ACC112 (cell line): ENCODE data around the gene SLC7A11.
A peak's percentile ranks its signal among the peaks of the same experiment; 100 is the strongest.
"Not testable (repeated sequence)": the region's sequence is repeated elsewhere in the genome, so short reads cannot be mapped to it uniquely, and the experiment has no call there.

ENCODE experiments used
- H2AFZ ChIP-seq: fragments of 200-600 bp; sonication (generic); one replicate; pipeline ENCODE4 v1.6.0; 2017; ENCODE audit warnings: antibody characterized with exemption, low read length; ENCODE audit not compliant: unreplicated experiment
- H3K27ac ChIP-seq: fragments of 200-600 bp; sonication (generic); 2 replicates; pipeline ENCODE4 v1.5.1; 2014; ENCODE audit warnings: low read depth, mild to moderate bottlenecking, antibody characterized with exemption, low read length, moderate library complexity
- H3K27me3 ChIP-seq: fragments of 200-600 bp; sonication (generic); 2 replicates; pipeline ENCODE4 v1.6.1; 2014; ENCODE audit warnings: mild to moderate bottlenecking, antibody characterized with exemption, low read length, moderate library complexity, mixed read lengths; ENCODE audit not compliant: insufficient read depth
- H3K36me3 ChIP-seq: fragments of 200-600 bp; sonication (generic); 2 replicates; pipeline ENCODE4 v1.6.1; 2016; ENCODE audit warnings: mild to moderate bottlenecking, antibody characterized with exemption, low read length, moderate library complexity, mixed read lengths; ENCODE audit not compliant: insufficient read depth
- H3K4me1 ChIP-seq: fragments of 200-600 bp; sonication (generic); one replicate; pipeline ENCODE4 v1.6.1; 2016; ENCODE audit warnings: low read length, mixed read lengths; ENCODE audit not compliant: insufficient read depth, unreplicated experiment, control insufficient read depth
- H3K4me3 ChIP-seq: fragments of 200-600 bp; sonication (generic); 2 replicates; pipeline ENCODE4 v1.5.1; 2014; ENCODE audit warnings: mild to moderate bottlenecking, low read depth, low read length
- H3K79me2 ChIP-seq: fragments of 200-600 bp; sonication (generic); one replicate; pipeline ENCODE4 v1.6.0; 2016; ENCODE audit warnings: low read length; ENCODE audit not compliant: control insufficient read depth, unreplicated experiment, insufficient read depth

SLC7A11 gene

DNA sequence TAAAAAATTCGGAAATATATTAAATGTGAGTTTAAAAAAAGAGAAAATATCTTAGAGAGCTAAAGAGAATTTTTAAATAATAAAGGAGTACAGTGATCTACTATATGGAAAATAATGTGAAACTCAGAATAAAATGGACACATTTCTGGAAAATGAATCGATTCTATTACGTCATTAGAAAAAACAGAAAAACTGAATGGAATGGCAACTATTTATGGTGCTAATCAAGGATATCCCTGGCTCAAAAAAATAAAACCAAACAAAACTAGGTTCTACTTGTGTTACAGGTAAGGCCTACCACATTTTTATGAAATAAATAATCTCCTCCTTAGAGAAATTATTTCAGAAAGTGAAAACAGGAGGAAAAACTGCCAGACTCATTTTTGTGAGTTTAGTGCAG, 5.5 kb upstream of the SLC7A11 start:
- Histone ChIP-seq H2AFZ (peak overlapping the region; percentile 65), H3K4me3 (no peak overlapping the region), H3K27ac (no peak overlapping the region), H3K79me2 (no peaks in the 10 kb centered on the region), H3K4me1 (peaks cover 20% of the 10 kb centered on the region), H3K36me3 (no peaks in the 10 kb centered on the region), H3K27me3 (no peaks in the 10 kb centered on the region)

DNA sequence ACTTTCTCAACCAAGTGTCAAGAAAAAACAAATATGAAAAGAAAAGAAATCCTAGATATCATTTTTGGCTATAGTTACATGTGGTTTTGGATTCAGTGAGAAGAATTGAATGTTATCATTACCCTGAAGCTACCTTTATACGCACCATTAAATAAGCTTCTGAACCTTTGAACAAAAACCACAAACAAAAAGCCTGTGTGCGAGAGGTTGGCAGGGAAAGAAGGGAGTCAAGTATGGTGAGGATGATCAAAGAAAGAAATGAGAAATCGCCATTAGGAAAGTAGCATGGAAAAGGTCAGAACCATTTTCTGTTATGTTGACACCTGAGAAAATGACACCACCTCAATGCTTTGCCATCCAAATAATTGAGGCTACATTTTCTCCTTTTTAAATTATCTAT, 1.2 kb upstream of the SLC7A11 start:
- Histone ChIP-seq H3K27me3 (no peaks in the 10 kb centered on the region), H3K27ac (peak overlapping the region; percentile 98), H3K36me3 (no peaks in the 10 kb centered on the region), H2AFZ (peak overlapping the region; percentile 57), H3K79me2 (peaks cover 36% of the 10 kb centered on the region), H3K4me1 (peaks cover 12% of the 10 kb centered on the region), H3K4me3 (no peak overlapping the region)

DNA sequence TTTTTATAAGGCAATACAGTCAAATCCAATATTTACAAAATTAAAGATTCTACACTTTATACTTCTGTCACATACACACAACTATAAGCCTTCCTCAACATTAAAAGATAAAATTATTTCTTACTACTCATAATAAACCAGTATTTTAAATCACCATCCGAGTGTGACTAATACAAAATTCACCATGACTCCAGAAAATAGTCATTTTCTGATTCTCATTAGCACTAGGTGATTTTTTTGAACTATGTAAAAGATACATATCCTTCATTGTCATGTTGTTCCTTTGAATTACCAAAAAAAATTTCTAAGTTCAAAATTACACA, 646 bp upstream of the SLC7A11 start:
- Histone ChIP-seq H2AFZ (peak overlapping the region; percentile 57), H3K4me1 (peaks cover 10% of the 10 kb centered on the region)

DNA sequence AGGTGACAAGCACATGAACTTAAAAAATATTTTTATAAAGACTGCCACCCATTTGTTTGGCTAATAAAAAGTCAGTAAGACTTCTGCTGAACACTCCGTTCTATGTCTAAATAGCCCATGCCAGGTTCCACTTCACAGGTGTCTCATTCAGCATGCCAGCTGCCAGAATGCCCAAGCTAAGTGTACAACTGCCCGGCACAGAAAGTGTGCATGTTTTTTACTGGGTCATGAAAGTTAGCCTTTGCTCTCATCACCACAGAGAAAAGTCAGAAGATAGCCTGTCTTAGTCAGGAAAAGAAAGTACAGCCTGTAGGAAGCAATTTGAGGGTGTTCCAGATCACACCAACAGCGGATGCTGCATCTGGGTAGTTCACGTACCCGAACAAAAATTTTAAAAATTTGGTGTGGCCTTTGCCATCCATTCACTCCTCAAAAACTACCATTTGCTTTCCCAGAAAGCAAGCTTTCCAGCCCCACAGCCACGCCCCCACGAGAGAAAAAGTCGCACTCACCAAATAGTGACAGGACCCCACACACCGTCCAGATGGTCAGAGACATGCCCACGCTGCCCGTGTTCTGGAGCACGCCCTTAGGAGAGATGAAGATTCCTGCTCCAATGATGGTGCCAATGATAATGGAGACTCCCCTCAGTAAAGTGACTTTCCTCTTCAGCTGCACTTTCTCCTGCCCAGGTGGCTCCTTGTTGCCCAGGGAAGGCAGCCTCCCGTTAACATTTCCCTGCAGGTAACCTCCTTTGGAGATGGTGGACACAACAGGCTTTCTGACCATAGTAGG, 671 bp downstream of the SLC7A11 start:
- Histone ChIP-seq H3K27ac (peak overlapping the region; percentile 98), H3K4me1 (peaks cover 10% of the 10 kb centered on the region), H2AFZ (no peak overlapping the region), H3K27me3 (no peaks in the 10 kb centered on the region), H3K79me2 (peaks cover 43% of the 10 kb centered on the region), H3K36me3 (no peaks in the 10 kb centered on the region), H3K4me3 (peak overlapping the region; percentile 86)

More for the DNA sequence above, 646 bp upstream of the SLC7A11 start:
- H3K27ac ChIP-seq, result peak overlapping the region; percentile 98
- peaks cover 41% of the 10 kb centered on the region for H3K79me2 ChIP-seq
- H3K4me3 ChIP-seq, result peak overlapping the region; percentile 86
- H3K36me3 ChIP-seq, result no peaks in the 10 kb centered on the region
- no peaks in the 10 kb centered on the region for H3K27me3 ChIP-seq

DNA sequence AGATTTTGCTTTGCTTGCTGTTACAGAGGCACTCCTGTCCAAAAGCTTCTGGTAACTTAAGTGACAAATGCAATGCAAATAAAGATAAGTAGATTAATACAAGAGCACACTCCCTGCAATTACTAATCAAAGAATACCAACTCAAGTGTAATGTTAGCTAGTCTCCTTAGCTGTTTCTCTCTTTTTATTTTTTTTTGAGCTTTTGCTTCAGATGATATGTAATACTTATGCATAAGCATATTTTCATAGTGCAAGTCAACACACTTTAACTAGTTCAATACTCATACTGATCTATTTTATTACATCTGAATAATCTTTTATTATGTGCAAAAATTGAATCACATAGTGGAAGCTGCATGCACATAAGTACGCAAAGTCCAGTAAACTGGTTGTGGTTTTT, 2.7 kb downstream of the SLC7A11 start:
- peak overlapping the region; percentile 86 for H3K4me3 ChIP-seq
- no peaks in the 10 kb centered on the region for H3K36me3 ChIP-seq
- H3K27ac ChIP-seq, result peak overlapping the region; percentile 20
- peaks cover 29% of the 10 kb centered on the region for H3K4me1 ChIP-seq
- H3K79me2 ChIP-seq, result peaks cover 45% of the 10 kb centered on the region
- no peaks in the 10 kb centered on the region for H3K27me3 ChIP-seq
- no peak overlapping the region for H2AFZ ChIP-seq

DNA sequence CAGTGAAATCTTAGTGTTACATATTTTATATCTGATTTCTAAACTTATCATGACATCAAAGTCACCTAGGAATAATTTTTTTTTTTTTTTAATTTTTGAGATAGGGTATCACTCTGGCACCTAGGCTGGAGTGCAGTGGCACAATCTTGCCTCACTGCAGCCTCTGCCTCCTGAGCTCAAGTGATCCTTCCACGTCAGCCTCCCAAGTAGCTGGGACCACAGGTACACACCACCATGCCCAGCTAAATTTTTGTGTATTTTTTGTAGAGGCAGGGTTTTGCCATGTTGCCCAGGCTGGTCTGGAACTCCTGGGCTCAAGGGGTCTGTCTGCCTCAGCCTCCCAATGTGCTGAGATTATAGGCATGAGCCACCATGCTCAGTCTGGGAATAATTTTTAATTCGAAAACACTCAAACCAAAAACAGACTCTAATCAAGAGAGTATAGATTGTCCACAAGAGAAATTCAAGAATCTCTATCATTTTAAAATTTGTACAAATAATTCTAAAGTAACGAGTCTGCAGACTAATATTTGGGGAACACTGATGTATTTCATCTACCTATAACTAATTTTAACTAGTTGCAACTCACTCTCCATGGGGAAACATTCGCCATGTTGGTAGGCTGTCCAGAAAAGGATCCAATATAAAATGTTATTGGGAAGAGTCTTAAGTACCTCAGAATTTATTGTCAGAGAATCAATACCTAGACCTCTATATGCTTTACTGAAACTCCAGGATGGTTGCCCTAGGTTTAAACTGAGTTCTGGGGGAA, 3.4 kb downstream of the SLC7A11 start:
- Histone ChIP-seq H3K79me2 (peaks cover 45% of the 10 kb centered on the region), H3K27ac (peak overlapping the region; percentile 20), H3K36me3 (peaks cover 3% of the 10 kb centered on the region; the same call in 1 of the 2 replicates), H3K4me3 (peak overlapping the region; percentile 86), H3K4me1 (peaks cover 33% of the 10 kb centered on the region), H3K27me3 (no peaks in the 10 kb centered on the region), H2AFZ (no peak overlapping the region)

DNA sequence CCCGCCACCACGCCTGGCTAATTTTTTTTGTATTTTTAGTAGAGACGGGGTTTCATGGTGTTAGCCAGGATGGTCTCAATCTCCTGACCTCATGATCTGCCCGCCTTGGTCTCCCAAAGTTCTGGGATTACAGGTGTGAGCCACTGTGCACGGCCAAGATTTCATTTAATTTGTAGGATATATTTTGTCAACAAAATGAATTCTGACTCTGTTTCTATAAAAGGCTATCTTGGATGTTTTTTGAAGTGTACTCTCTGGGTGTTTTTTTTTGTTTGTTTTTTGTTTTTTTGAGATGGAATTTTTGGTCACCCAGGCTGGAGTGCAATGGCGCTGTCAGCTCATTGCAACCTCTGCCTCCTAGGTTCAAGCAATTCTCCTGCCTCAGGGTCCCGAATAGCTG, 5.0 kb downstream of the SLC7A11 start:
- H3K79me2 ChIP-seq, result peaks cover 45% of the 10 kb centered on the region
- not testable (repeated sequence) for H3K4me3 ChIP-seq, H2AFZ ChIP-seq, H3K36me3 ChIP-seq, H3K27me3 ChIP-seq
- peaks cover 31% of the 10 kb centered on the region for H3K4me1 ChIP-seq
- H3K27ac ChIP-seq, result peak overlapping the region; percentile 98; the same call in 1 of the 2 replicates

DNA sequence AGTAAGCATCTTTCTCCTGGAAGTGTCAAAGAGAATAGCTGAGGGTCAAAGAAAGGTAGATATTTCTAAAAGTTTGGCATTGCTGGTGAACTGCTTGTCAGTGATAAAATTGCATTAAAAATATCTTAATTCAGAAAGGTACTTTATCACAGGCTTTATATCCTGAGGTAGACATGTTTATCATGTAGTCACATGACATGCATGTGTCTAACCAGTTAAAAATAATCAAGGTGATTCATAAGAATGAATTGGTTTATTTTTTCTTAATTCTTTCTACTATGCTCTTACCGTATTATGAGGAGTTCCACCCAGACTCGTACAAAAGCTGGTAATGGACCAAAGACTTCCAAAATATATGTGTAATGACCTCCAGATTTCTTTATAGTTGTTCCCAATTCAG, 6.1 kb downstream of the SLC7A11 start:
- H2AFZ ChIP-seq, result peak overlapping the region; percentile 10
- peaks cover 13% of the 10 kb centered on the region for H3K36me3 ChIP-seq
- H3K4me3 ChIP-seq, result peak overlapping the region; percentile 6; the same call in 1 of the 2 replicates
- H3K27me3 ChIP-seq, result no peaks in the 10 kb centered on the region
- H3K4me1 ChIP-seq, result peaks cover 31% of the 10 kb centered on the region
- H3K79me2 ChIP-seq, result peaks cover 35% of the 10 kb centered on the region
- peak overlapping the region; percentile 98 for H3K27ac ChIP-seq

DNA sequence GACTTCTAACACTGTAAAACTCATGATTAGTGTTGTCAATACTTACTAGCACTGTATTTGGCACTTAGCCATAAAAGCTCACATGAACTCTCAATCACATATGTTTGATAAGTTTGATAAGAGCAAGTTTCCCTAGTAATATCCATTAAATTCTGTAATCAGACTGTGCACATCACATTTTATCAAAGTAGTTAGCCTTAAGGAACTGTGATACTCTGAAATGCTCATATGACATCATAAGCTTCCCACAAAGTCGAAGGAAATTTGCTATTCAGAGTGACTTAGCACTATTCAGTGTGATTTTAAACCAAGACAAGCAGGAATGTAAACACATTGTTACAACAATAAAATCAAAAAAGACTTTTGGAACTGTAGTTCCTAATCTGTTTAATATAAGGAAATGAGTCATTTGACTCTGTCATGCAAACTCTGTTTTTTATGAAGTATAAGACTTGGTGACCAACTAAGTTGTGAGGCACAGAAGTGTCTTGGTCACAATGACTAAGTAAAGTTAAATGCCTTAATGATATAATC, 6.7 kb downstream of the SLC7A11 start:
- no peak overlapping the region for H2AFZ ChIP-seq
- peaks cover 15% of the 10 kb centered on the region for H3K36me3 ChIP-seq
- H3K79me2 ChIP-seq, result peaks cover 31% of the 10 kb centered on the region
- H3K4me3 ChIP-seq, result peak overlapping the region; percentile 40
- H3K27ac ChIP-seq, result peak overlapping the region; percentile 98
- H3K4me1 ChIP-seq, result peaks cover 35% of the 10 kb centered on the region
- no peaks in the 10 kb centered on the region for H3K27me3 ChIP-seq

DNA sequence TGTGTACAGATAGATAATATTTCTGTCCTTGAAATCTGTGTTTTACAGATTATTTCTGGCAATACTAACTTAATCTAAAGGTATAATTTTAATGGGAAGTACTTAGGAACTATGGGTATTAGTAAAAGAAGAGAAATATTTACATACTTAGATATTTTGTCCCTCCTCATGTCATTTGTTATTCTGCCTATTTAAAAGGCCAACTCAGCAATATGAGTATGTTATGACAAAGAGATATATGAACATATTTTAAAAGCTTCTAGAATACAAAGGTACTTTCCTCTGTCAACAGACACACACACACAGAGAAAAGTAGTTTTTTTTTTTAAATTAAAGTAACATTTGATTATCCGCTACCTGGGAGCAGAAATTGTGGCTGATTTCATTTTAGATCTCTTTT, 7.9 kb downstream of the SLC7A11 start:
- Histone ChIP-seq H3K27ac (peak overlapping the region; percentile 98), H3K36me3 (peaks cover 16% of the 10 kb centered on the region), H3K27me3 (no peaks in the 10 kb centered on the region), H3K79me2 (peaks cover 21% of the 10 kb centered on the region), H3K4me1 (peaks cover 39% of the 10 kb centered on the region), H2AFZ (no peak overlapping the region), H3K4me3 (no peak overlapping the region)
